GM18907 (cell line): Measurements from ENCODE around the gene CANX.

Source experiments
- ATAC-seq: cut with Tn5 transposase; IDR thresholded peaks from one replicate; pipeline ENCODE4 v1.9.1; 2021; ENCODE audit warnings: mild to moderate bottlenecking, moderate library complexity; ENCODE audit not compliant: unreplicated experiment

The CANX gene

GRCh38 chr5:179749857-179750508 is 51.2 kb downstream of the CANX start:
- ATAC-seq = no peak

- no peak for ATAC-seq
Measured at GRCh38 chr5:179753971-179754370, 55.2 kb downstream of the CANX start.

- ATAC-seq = no peak
Measured at GRCh38 chr5:179755022-179755421, 56.3 kb downstream of the CANX start.

GRCh38 chr5:179758955-179759354 is 60.2 kb downstream of the CANX start:
- ATAC-seq = no peak

- ATAC-seq = no peak
Measured at GRCh38 chr5:179759581-179760551, 61.1 kb downstream of the CANX start.

GRCh38 chr5:179762079-179762780 is 63.5 kb downstream of the CANX start:
- ATAC-seq = peak; percentile 31

GRCh38 chr5:179762781-179763176 is 64.0 kb downstream of the CANX start:
- ATAC-seq = no peak

GRCh38 chr5:179763215-179763945 is 64.6 kb downstream of the CANX start:
- ATAC-seq = peak; percentile 60

GRCh38 chr5:179764056-179764455 is 65.3 kb downstream of the CANX start:
- no peak for ATAC-seq

- ATAC-seq = no peak
Measured at GRCh38 chr5:179765400-179765799, 66.6 kb downstream of the CANX start.

GRCh38 chr5:179766021-179766725 is 67.4 kb downstream of the CANX start:
- no peak for ATAC-seq

GRCh38 chr5:179766726-179767455 is 68.1 kb downstream of the CANX start:
- no peak for ATAC-seq

- no peak for ATAC-seq
Measured at GRCh38 chr5:179767496-179768100, 68.8 kb downstream of the CANX start.

GRCh38 chr5:179768326-179769085 is 69.7 kb downstream of the CANX start:
- ATAC-seq = no peak

GRCh38 chr5:179769271-179769670 is 70.5 kb downstream of the CANX start:
- ATAC-seq = no peak

- ATAC-seq = no peak
Measured at GRCh38 chr5:179769796-179770195, 71.0 kb downstream of the CANX start.

GRCh38 chr5:179771311-179771895 is 72.6 kb downstream of the CANX start:
- no peak for ATAC-seq

GRCh38 chr5:179772351-179772750 is 73.6 kb downstream of the CANX start:
- ATAC-seq = no peak
